SK-N-SH (cell line): ENCODE data around the gene RIOX2. TPM values are rescaled to one million over a fixed set of nuclear protein-coding genes. Genes with fewer than 3 reads are reported as not detected.

Experiments used
- CTCF ChIA-PET: fragments of 300-600, 350-600 bp; formaldehyde crosslinking; extraction: SDS; loops from one replicate; lab custom pipeline; 2021; lab: Yijun Ruan, JAX
- POLR2A ChIA-PET: fragments of 350-600 bp; sonication (Branson Sonifier 250); formaldehyde crosslinking; extraction: SDS; loops from one replicate; lab custom pipeline; 2020; ENCODE audit warnings: antibody characterized with exemption, inconsistent platforms; lab: Yijun Ruan, JAX
- DNase-seq: peaks from one replicate; pipeline ENCODE4 v3.0.0; 2012
- H2AFZ ChIP-seq: fragments of 200-600 bp; sonication (generic); 2 replicates; pipeline ENCODE4 v1.8.1; 2016; ENCODE audit warnings: antibody characterized with exemption, mild to moderate bottlenecking, low read depth
- H3F3A ChIP-seq: fragments of 200-600 bp; sonication (generic); replicated peaks from 2 replicates; pipeline ENCODE3; 2016; ENCODE audit warnings: antibody characterized with exemption, mild to moderate bottlenecking; ENCODE audit not compliant: insufficient read depth
- H3K27ac ChIP-seq, 2 experiments: fragments of 200-500 bp in 1 of 2; fragments of 200-600 bp in 1 of 2; sonication (Bioruptor generic) in 1 of 2; sonication (generic), shearing (Covaris generic) in 1 of 2; 2 replicates each; pipeline versions ENCODE4 v1.5.1 to v1.6.1; 2014 to 2016; ENCODE audit warnings: low read depth in 2 of 2, inconsistent platforms in 1 of 2, low read length in 1 of 2, mild to moderate bottlenecking in 1 of 2, mixed read lengths in 1 of 2
- H3K27me3 ChIP-seq: fragments of 200-600 bp; sonication (generic), shearing (Covaris generic); 2 replicates; pipeline ENCODE4 v1.6.1; 2016; ENCODE audit warnings: mixed run types; ENCODE audit not compliant: insufficient read depth
- H3K36me3 ChIP-seq, 2 experiments: fragments of 200-500 bp in 1 of 2; fragments of 200-600 bp in 1 of 2; sonication (Bioruptor generic) in 1 of 2; sonication (generic) in 1 of 2; replicated peaks in 1 of 2; 2 replicates each; pipeline versions ENCODE3 to v1.5.1; 2014 to 2016; ENCODE audit warnings: low read length in 1 of 2, mild to moderate bottlenecking in 1 of 2; ENCODE audit not compliant: insufficient read depth in 2 of 2, control insufficient read depth in 1 of 2
- H3K4me1 ChIP-seq, 2 experiments: fragments of 200-500 bp in 1 of 2; fragments of 200-600 bp in 1 of 2; sonication (Bioruptor generic) in 1 of 2; sonication (generic), shearing (Covaris generic) in 1 of 2; 2 replicates each; pipeline versions ENCODE4 v1.5.1 to v1.6.1; 2014 to 2016; ENCODE audit warnings: low read depth in 1 of 2, low read length in 1 of 2, mixed run types in 1 of 2; ENCODE audit not compliant: insufficient read depth in 2 of 2, control insufficient read depth in 1 of 2
- H3K4me2 ChIP-seq: fragments of 200-600 bp; sonication (generic), shearing (Covaris generic); 2 replicates; pipeline ENCODE4 v1.6.1; 2017; ENCODE audit warnings: mixed run types
- H3K4me3 ChIP-seq, 2 experiments: fragments of 200-500 bp in 1 of 2; fragments of 200-600 bp in 1 of 2; sonication (Bioruptor generic) in 1 of 2; sonication (generic), shearing (Covaris generic) in 1 of 2; 2 replicates each; pipeline versions ENCODE4 v1.5.1 to v1.8.1; 2014 to 2016; ENCODE audit warnings: low read depth in 2 of 2, inconsistent platforms in 1 of 2, low read length in 1 of 2, mild to moderate bottlenecking in 1 of 2, mixed read lengths in 1 of 2, moderate library complexity in 1 of 2
- H3K79me2 ChIP-seq: fragments of 200-600 bp; sonication (generic); 2 replicates; pipeline ENCODE4 v1.8.1; 2017; ENCODE audit warnings: mild to moderate bottlenecking; ENCODE audit not compliant: insufficient read depth
- H3K9ac ChIP-seq: fragments of 200-600 bp; sonication (generic); 2 replicates; pipeline ENCODE4 v1.6.1; 2017; ENCODE audit warnings: mixed run types
- H3K9me2 ChIP-seq: fragments of 200-600 bp; sonication (generic); 2 replicates; pipeline ENCODE4 v1.6.1; 2017; ENCODE audit warnings: mixed run types
- H3K9me3 ChIP-seq: fragments of 200-600 bp; sonication (generic); 2 replicates; pipeline ENCODE4 v1.6.1; 2017; ENCODE audit warnings: mixed run types, mild to moderate bottlenecking, moderate library complexity
- H4K20me1 ChIP-seq: fragments of 200-600 bp; sonication (generic); 2 replicates; pipeline ENCODE4 v1.6.1; 2017; ENCODE audit warnings: mild to moderate bottlenecking, mixed run types; ENCODE audit not compliant: insufficient read depth
- CHD2 ChIP-seq: fragments of 150-350 bp; IDR thresholded peaks from 2 replicates; pipeline ENCODE4 v1.6.1; 2018; ENCODE audit warnings: low read length; ENCODE audit not compliant: partially characterized antibody
- ELF1 ChIP-seq: IDR thresholded peaks from 2 replicates; pipeline ENCODE4 v1.4.0; 2012
- EP300 ChIP-seq, 2 experiments: IDR thresholded peaks; 2 replicates each; pipeline versions ENCODE4 v1.4.0 to v1.6.1; 2012; ENCODE audit warnings: borderline replicate concordance in 1 of 2, low read depth in 1 of 2, low read length in 1 of 2
- EZH2phosphoT487 ChIP-seq: fragments of 200-600 bp; sonication (generic); IDR thresholded peaks from 2 replicates; pipeline ENCODE4 v1.6.1; 2017; ENCODE audit warnings: low read depth, mixed run types, mild to moderate bottlenecking, antibody characterized with exemption, moderate library complexity, borderline replicate concordance
- FOXJ3 ChIP-seq: sonication (generic); formaldehyde crosslinking; IDR thresholded peaks from 2 replicates; pipeline ENCODE4 v1.5.1; 2020; ENCODE audit warnings: mild to moderate bottlenecking, missing genetic modification reagents
- FOXM1 ChIP-seq: IDR thresholded peaks from 2 replicates; pipeline ENCODE4 v1.4.0; 2012; ENCODE audit warnings: low read depth, mild to moderate bottlenecking
- GABPA ChIP-seq: IDR thresholded peaks from 2 replicates; pipeline ENCODE4 v1.4.0; 2012; ENCODE audit warnings: low read depth, mild to moderate bottlenecking
- GATA2 ChIP-seq: sonication (generic); formaldehyde crosslinking; IDR thresholded peaks from 2 replicates; pipeline ENCODE4 v1.5.0; 2020; ENCODE audit warnings: mild to moderate bottlenecking, missing genetic modification reagents
- JUND ChIP-seq: IDR thresholded peaks from 2 replicates; pipeline ENCODE4 v1.4.0; 2012
- MEF2A ChIP-seq: IDR thresholded peaks from 2 replicates; pipeline ENCODE4 v1.4.0; 2012; ENCODE audit warnings: low read depth, borderline replicate concordance
- RAD21 ChIP-seq: IDR thresholded peaks from 2 replicates; pipeline ENCODE4 v1.6.1; 2012; ENCODE audit warnings: mild to moderate bottlenecking, low read length
- RCOR1 ChIP-seq: fragments of 150-350 bp; IDR thresholded peaks from 2 replicates; pipeline ENCODE4 v1.6.1; 2017; ENCODE audit warnings: antibody characterized with exemption, low read length
- SIN3A ChIP-seq: IDR thresholded peaks from 2 replicates; pipeline ENCODE4 v1.6.1; 2012; ENCODE audit warnings: low read depth, mild to moderate bottlenecking, low read length, moderate library complexity, borderline replicate concordance
- SMC3 ChIP-seq: IDR thresholded peaks from 2 replicates; pipeline ENCODE4 v1.6.1; 2012; ENCODE audit warnings: low read depth, low read length, improper control_type of control experiment
- TEAD4 ChIP-seq: IDR thresholded peaks from 2 replicates; pipeline ENCODE4 v1.4.0; 2012; ENCODE audit warnings: mild to moderate bottlenecking, borderline replicate concordance; ENCODE audit not compliant: insufficient read depth
- YY1 ChIP-seq: IDR thresholded peaks from 2 replicates; pipeline ENCODE4 v1.4.0; 2012; ENCODE audit warnings: low read depth, mild to moderate bottlenecking
- WGBS: methylation state at CpG from one replicate; pipeline ENCODE4 v1.1.6; 2017; ENCODE audit warnings: low lambda C conversion rate; 5-methylcytosine and 5-hydroxymethylcytosine counted together
- polyA plus RNA-seq, 3 experiments: library from polyadenylated mRNA; depleted of rRNA; stranded (reverse); fragments of >200 nt; gene quantifications; 2 replicates each; pipeline ENCODE4 v1.2.3, GENCODE V29; 2012
- TF ChIP-seq, protein P1 (sequence below): IDR thresholded peaks from 2 replicates; pipeline ENCODE4 v1.4.0; 2012; ENCODE audit warnings: low read depth, borderline replicate concordance
- TF ChIP-seq, protein P2 (sequence below): fragments of 200-600 bp; sonication (generic); IDR thresholded peaks from 2 replicates; pipeline ENCODE4 v1.6.1; 2017; ENCODE audit warnings: antibody characterized with exemption, mild to moderate bottlenecking, moderate library complexity

RIOX2 gene
- polyA plus RNA-seq, 1 of the 3 experiments (the other 2 are of a cell fraction): 12.9 TPM

DNA sequence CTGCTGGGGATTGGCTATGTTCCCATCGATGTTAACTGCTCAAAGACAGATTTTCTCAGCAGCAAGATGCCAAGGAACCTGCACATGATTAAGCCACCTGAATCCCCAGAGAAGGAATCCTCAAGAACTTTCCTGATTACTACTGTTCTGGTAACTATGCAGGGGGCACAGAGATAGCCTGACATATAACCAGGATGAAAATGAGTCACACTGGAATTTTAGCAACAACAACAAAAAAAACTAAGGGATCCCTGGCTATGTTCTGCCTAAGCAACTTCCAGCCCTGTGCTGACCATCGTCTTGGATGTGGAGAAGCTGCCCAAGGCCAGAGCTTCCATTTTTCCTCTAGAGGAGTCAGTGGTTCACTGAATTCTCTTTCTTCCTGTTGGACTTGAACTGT, 13.8 kb downstream of the RIOX2 start:
- WGBS: 67% methylated on average over 2 of the region's 2 CpGs
- DNase-seq: no peak
- Histone ChIP-seq H3K4me2 (no peak overlapping the region; the same call in 1 of the 2 replicates), H4K20me1 (no peaks in the 10 kb centered on the region), H3K9me2 (no peaks in the 10 kb centered on the region), H3F3A (no peaks in the 10 kb centered on the region), H3K9ac (no peak overlapping the region), H3K36me3 (peaks cover 18 to 58% of the 10 kb centered on the region in 2 experiments), H3K27ac (no peak overlapping the region), H3K9me3 (no peaks in the 10 kb centered on the region), H3K4me1 (no peaks in the 10 kb centered on the region; a peak in 2 of 4 replicates), H3K79me2 (no peaks in the 10 kb centered on the region), H3K4me3 (no peak overlapping the region), H3K27me3 (no peaks in the 10 kb centered on the region), H2AFZ (no peak overlapping the region)
- no peak for TF ChIP-seq CHD2
- TF ChIP-seq SIN3A: no peak
- TF ChIP-seq, protein P1, sequence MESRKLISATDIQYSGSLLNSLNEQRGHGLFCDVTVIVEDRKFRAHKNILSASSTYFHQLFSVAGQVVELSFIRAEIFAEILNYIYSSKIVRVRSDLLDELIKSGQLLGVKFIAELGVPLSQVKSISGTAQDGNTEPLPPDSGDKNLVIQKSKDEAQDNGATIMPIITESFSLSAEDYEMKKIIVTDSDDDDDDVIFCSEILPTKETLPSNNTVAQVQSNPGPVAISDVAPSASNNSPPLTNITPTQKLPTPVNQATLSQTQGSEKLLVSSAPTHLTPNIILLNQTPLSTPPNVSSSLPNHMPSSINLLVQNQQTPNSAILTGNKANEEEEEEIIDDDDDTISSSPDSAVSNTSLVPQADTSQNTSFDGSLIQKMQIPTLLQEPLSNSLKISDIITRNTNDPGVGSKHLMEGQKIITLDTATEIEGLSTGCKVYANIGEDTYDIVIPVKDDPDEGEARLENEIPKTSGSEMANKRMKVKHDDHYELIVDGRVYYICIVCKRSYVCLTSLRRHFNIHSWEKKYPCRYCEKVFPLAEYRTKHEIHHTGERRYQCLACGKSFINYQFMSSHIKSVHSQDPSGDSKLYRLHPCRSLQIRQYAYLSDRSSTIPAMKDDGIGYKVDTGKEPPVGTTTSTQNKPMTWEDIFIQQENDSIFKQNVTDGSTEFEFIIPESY: no peak
- TF ChIP-seq TEAD4: no peak
- no peak for TF ChIP-seq EZH2phosphoT487
- TF ChIP-seq, protein P2, sequence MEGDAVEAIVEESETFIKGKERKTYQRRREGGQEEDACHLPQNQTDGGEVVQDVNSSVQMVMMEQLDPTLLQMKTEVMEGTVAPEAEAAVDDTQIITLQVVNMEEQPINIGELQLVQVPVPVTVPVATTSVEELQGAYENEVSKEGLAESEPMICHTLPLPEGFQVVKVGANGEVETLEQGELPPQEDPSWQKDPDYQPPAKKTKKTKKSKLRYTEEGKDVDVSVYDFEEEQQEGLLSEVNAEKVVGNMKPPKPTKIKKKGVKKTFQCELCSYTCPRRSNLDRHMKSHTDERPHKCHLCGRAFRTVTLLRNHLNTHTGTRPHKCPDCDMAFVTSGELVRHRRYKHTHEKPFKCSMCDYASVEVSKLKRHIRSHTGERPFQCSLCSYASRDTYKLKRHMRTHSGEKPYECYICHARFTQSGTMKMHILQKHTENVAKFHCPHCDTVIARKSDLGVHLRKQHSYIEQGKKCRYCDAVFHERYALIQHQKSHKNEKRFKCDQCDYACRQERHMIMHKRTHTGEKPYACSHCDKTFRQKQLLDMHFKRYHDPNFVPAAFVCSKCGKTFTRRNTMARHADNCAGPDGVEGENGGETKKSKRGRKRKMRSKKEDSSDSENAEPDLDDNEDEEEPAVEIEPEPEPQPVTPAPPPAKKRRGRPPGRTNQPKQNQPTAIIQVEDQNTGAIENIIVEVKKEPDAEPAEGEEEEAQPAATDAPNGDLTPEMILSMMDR: no peak
- TF ChIP-seq MEF2A: no peak
- TF ChIP-seq JUND: no peak
- TF ChIP-seq EP300 (IDR thresholded peaks at IDR 0.05; ENCODE audit: borderline replicate concordance in 1 of 2, low read depth in 1 of 2, low read length in 1 of 2): no peak
- ChIA-PET CTCF (no interaction called here), POLR2A (no interaction called here)

DNA sequence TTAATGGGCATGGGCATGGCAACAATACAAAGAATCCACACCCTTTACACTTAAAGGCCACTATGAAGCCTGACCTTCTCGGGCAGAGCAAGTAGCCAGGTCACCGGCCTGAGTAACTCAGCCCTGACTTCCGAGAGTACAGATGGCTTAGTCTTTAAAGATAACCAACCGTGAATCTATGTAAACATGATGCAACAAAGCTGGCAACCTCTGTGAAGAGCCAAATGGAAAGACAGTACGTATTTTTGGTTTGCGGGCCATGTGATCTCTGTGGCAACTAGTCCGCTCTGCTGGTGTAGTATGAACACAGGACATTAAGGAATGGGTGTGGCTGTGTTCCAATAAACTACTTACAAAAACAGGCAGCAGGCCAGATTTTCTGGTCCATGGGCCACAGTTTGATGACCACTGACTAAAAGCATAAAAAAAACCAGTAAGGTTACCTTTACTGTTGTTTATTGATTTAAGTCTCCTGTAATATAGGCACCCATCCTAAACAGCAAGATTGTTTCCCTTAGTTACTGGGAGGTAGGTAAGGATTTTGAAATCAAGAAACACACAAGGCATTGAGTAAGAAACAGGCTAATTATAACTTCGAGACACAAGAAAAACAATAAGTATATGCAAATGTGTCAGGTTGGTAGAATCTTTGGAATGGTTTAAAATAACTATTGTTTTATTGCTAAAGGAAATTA, 14.5 kb downstream of the RIOX2 start:
- Histone ChIP-seq H3K27me3 (no peaks in the 10 kb centered on the region), H3K9ac (no peak overlapping the region), H3K9me2 (no peaks in the 10 kb centered on the region), H2AFZ (no peak overlapping the region), H3K79me2 (no peaks in the 10 kb centered on the region), H3K4me2 (no peak overlapping the region), H4K20me1 (no peaks in the 10 kb centered on the region), H3K9me3 (no peaks in the 10 kb centered on the region), H3K27ac (no peak overlapping the region), H3F3A (no peaks in the 10 kb centered on the region), H3K4me3 (no peak overlapping the region), H3K36me3 (peaks cover 23 to 60% of the 10 kb centered on the region in 2 experiments), H3K4me1 (no peaks in the 10 kb centered on the region; a peak in 2 of 4 replicates)
- 92% methylated on average over 8 of the region's 8 CpGs for WGBS
- CTCF ChIA-PET: no interaction called here
- TF ChIP-seq GABPA: no peak
- no peak for TF ChIP-seq FOXM1
- TF ChIP-seq EZH2phosphoT487: no peak
- no peak for TF ChIP-seq ELF1
- no peak for TF ChIP-seq JUND
- TF ChIP-seq GATA2: no peak
- TF ChIP-seq SIN3A: no peak
- TF ChIP-seq, protein P2: no peak
- no peak for TF ChIP-seq CHD2
- no peak for TF ChIP-seq YY1
- no peak for TF ChIP-seq RCOR1
- no peak for TF ChIP-seq RAD21
- no peak for TF ChIP-seq FOXJ3 (CRISPR knock-in tag)
- TF ChIP-seq, protein P1: no peak
- no peak for TF ChIP-seq TEAD4
- no peak for TF ChIP-seq SMC3
- DNase-seq: no peak
- POLR2A ChIA-PET: no interaction called here
